NCI-H1105 treated with DMSO at 0.1 percent for 48 hours (cell line): ENCODE results near the gene EYS.
"Not testable (repeated sequence)": the region's sequence is repeated elsewhere in the genome, so short reads cannot be mapped to it uniquely, and the experiment has no call there.

Source experiments
- DNase-seq: peaks from one replicate; lab custom pipeline; 2025; lab: John Stamatoyannopoulos, UW

EYS gene

GRCh38 chr6:64301307-64302236, 1405.5 kb downstream of the EYS start:
- DNase-seq = no peak

GRCh38 chr6:64299176-64299575, 1407.8 kb downstream of the EYS start:
- DNase-seq = no peak

GRCh38 chr6:64294034-64294433, 1413.0 kb downstream of the EYS start:
- no peak for DNase-seq

- no peak for DNase-seq
These were observed 1413.7 kb downstream of the EYS start for GRCh38 chr6:64293298-64293697.

- no peak for DNase-seq
These were observed 1416.2 kb downstream of the EYS start for GRCh38 chr6:64290867-64291266.

DNA sequence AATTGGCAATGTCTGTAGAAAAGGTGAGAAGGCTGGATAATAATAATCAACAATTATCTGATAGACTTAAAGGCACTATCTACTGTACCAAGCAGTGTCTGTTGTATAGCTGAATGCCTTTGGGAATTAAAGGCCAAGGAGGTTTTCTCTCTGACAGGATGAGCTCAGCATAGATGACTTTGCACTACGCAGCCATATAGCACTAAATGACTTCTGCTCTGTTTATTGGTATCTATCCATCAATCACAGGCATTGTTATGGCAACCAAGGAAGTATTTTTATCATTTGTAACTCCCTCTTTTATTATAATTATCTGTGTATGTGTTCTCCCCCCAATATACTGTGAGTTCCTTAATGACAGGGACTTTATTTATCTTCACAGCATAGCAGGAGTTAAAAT, 1417.1 kb downstream of the EYS start:
- DNase-seq = no peak

DNA sequence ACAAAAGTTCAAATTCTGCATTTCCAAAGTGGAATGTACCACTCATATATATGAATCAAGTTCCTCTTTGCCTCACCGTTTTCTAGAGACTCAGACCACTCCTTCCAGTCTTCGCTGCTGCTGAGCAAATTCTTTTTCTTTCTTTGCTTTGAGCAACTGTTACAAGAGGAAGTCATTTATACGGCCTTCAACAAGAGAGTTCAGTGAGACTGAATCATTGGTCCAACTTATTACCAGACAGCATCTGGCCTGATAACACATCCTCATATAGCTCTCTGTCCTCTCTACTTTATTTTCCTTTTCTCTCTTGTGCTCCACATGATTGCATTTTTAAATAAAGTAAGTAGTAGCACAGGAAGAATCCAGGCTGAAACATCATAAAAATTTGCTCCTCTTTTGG, 1418.7 kb downstream of the EYS start:
- DNase-seq = no peak

DNA sequence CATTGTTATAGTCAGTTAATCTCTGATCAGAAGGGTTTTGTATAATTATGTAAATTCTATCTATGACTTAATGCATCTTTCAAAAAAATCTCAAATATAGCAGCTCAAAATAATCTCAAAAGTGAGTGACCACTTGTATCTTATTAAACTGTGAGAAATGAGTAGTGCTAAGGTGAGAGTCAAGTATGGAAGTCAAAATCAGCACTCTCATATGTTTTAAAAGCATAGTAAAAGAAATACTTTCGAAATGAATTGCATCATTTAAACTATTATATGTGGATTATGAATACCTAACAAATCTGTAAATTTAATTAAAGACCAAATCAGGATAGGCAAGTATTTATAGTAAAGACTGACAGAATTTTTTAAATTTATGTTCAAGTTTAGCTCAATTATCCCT, 1425.9 kb downstream of the EYS start:
- no peak for DNase-seq

- DNase-seq = peak; percentile 54
These were observed 1426.5 kb downstream of the EYS start for GRCh38 chr6:64280569-64280968.

- no peak for DNase-seq
These were observed 1436.9 kb downstream of the EYS start for GRCh38 chr6:64270083-64270482.

GRCh38 chr6:64266351-64266821, 1440.6 kb downstream of the EYS start:
- DNase-seq = no peak

DNA sequence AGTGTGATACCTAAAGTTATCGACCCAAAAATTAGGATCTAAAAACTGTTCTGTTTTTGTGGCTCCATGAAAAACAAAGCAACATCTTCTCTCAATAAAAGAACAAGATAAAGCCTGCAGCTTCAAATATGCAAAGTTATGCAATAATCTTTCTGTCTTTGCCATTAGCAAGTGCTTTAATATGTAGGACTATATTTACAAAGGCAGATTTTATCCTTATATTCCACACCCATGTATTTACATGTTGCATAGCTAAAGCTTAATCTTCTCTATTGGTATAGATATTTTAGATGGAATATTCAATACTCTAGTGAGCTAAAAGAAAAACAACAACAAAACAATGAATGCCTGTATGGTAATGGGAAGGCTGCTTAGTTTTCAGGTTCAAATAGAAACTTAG, 1443.2 kb downstream of the EYS start:
- DNase-seq = no peak

DNA sequence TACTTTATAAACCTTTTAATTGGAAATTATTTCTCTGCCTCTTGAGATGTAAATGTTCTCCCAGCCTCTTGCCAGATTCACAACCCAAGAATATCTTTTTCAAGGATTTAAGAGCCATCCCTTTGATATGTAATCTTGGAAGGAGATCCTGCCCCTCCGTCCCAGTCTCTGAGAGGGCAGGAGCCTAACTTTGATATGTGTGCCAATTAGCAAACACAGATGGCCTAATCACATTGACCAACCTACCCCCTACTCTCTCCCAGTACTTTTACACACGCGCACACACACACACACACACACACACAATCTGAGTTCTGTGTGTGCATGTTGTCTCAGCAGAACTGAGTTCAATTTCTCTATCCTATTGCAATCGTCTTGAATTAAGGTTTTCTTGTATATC, 1447.7 kb downstream of the EYS start:
- DNase-seq = no peak

- DNase-seq = no peak
These were observed 1448.3 kb downstream of the EYS start for GRCh38 chr6:64258752-64259151.

GRCh38 chr6:64258302-64258701, 1448.7 kb downstream of the EYS start:
- no peak for DNase-seq

DNA sequence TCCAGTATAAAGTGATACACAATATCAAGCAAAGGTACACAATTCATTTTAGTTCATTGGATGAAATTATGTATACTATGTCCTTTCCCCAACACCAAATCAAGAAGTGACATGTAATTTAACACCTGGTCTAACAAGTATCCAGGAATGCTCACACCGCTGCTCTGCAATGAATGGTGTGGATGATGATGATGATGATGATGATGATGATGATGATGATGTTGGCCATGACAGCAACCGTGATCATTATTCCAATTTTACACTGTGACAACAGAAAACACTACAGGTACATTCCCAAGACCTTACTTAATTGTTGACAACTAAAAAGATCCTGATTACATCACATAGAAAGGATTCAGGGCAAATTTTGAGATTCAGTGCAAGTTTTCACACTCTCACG, 1449.4 kb downstream of the EYS start:
- no peak for DNase-seq

- no peak for DNase-seq
These were observed 1450.5 kb downstream of the EYS start for GRCh38 chr6:64256483-64256882.

- DNase-seq = no peak
These were observed 1452.0 kb downstream of the EYS start for GRCh38 chr6:64255000-64255399.

GRCh38 chr6:64254558-64254957, 1452.5 kb downstream of the EYS start:
- DNase-seq = no peak

GRCh38 chr6:64252256-64252655, 1454.8 kb downstream of the EYS start:
- DNase-seq = no peak

GRCh38 chr6:64250126-64250525, 1456.9 kb downstream of the EYS start:
- DNase-seq = no peak

DNA sequence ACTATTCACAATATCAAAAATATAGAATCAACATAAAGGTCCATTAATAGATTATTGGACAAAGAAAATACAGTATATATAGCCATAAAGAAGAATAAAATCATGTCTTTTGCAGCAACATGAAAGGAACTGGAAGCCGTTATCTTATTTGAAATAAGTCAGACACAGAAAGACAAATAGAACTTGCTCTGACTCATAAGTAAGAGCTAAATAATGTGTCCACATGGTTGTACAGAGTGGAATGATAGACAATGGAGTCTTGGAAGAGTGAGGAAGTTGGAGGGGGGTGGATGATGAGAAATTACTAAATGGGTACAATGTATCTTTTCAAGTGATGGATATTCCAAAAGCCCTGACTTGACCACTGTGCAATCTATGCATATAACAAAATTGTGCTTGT, 1457.9 kb downstream of the EYS start:
- DNase-seq = no peak

GRCh38 chr6:64243618-64244017, 1463.4 kb downstream of the EYS start:
- DNase-seq = no peak

DNA sequence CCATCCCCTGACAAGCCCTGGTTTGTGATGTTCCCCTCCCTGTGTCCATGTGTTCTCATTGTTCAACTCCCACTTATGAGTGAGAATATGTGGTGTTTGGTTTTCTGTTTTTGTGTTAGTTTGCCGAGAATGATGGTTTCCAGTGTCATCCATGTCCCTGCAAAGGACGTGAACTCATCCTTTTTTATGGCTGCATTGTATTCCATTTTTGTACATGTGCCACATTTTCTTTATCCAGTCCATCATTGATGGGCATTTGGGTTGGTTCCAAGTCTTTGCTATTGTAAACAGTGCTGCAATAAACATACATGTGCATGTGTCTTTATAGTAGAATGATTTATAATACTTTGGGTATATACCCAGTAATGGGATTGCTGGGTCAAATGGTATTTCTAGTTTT, 1468.1 kb downstream of the EYS start:
- not testable (repeated sequence) for DNase-seq
